SU-DHL-6 (cell line): ENCODE results near the gene GPRC5C.

Source experiments
- H2AFZ ChIP-seq: fragments of 200-600 bp; sonication (generic); 2 replicates; pipeline ENCODE4 v1.6.1; 2014; ENCODE audit warnings: low read depth, mild to moderate bottlenecking, moderate library complexity, mixed read lengths, antibody characterized with exemption, low read length; ENCODE audit not compliant: severe bottlenecking
- H3F3A ChIP-seq: fragments of 200-600 bp; shearing (Covaris generic); 2 replicates; pipeline ENCODE4 v1.6.0; 2016; ENCODE audit warnings: antibody characterized with exemption, mild to moderate bottlenecking; ENCODE audit not compliant: insufficient read depth
- H3K27ac ChIP-seq: fragments of 200-600 bp; sonication (generic); 2 replicates; pipeline ENCODE4 v1.5.1; 2016; ENCODE audit warnings: low read depth, mild to moderate bottlenecking, low read length, moderate library complexity, mixed read lengths
- H3K27me3 ChIP-seq: fragments of 200-600 bp; sonication (generic), shearing (Covaris generic); 2 replicates; pipeline ENCODE4 v1.6.0; 2014; ENCODE audit warnings: mild to moderate bottlenecking, low read length
- H3K36me3 ChIP-seq: fragments of 200-600 bp; sonication (generic); 2 replicates; pipeline ENCODE4 v1.6.1; 2014; ENCODE audit warnings: mild to moderate bottlenecking, low read length, mixed read lengths
- H3K4me2 ChIP-seq: fragments of 300-600, 200-600 bp; shearing (Covaris generic), sonication (generic); 2 replicates; pipeline ENCODE4 v1.6.0; 2014; ENCODE audit warnings: low read length, low read depth, mild to moderate bottlenecking; ENCODE audit not compliant: poor library complexity, severe bottlenecking
- H3K4me3 ChIP-seq: fragments of 200-600 bp; sonication (generic); 2 replicates; pipeline ENCODE4 v1.5.1; 2014; ENCODE audit warnings: antibody characterized with exemption, low read length, mild to moderate bottlenecking, mixed read lengths; ENCODE audit not compliant: insufficient read depth, poor library complexity, severe bottlenecking
- H3K79me2 ChIP-seq: fragments of 200-600 bp; sonication (generic); 2 replicates; pipeline ENCODE4 v1.6.1; 2014; ENCODE audit warnings: mild to moderate bottlenecking, low read length, moderate library complexity; ENCODE audit not compliant: insufficient read depth
- H3K9ac ChIP-seq: fragments of 200-600 bp; sonication (generic); 2 replicates; pipeline ENCODE4 v1.7.0; 2014; ENCODE audit warnings: mild to moderate bottlenecking, low read length
- H3K9me2 ChIP-seq: fragments of 200-600 bp; sonication (generic); replicated peaks from 2 replicates; pipeline ENCODE4 v1.6.1; 2014; ENCODE audit warnings: low read length; ENCODE audit not compliant: insufficient read depth
- H3K9me3 ChIP-seq: fragments of 200-600 bp; sonication (generic); 2 replicates; pipeline ENCODE4 v1.6.1; 2014; ENCODE audit warnings: low read length, mixed read lengths; ENCODE audit not compliant: insufficient read depth
- H4K20me1 ChIP-seq: fragments of 200-600 bp; sonication (generic); 2 replicates; pipeline ENCODE4 v1.6.1; 2014; ENCODE audit warnings: low read depth, mild to moderate bottlenecking, antibody characterized with exemption, low read length, moderate library complexity, mixed read lengths
- CTCF ChIP-seq: fragments of 200-600 bp; sonication (generic); IDR thresholded peaks from one replicate; pipeline ENCODE4 v1.5.1; 2017; ENCODE audit warnings: antibody characterized with exemption, mild to moderate bottlenecking, low read length, moderate library complexity; ENCODE audit not compliant: insufficient read depth, poor library complexity, severe bottlenecking
- EZH2phosphoT487 ChIP-seq: fragments of 200-600 bp; sonication (generic), shearing (Covaris generic); conservative IDR thresholded peaks from 2 replicates; pipeline ENCODE4 v1.6.1; 2018; ENCODE audit warnings: mild to moderate bottlenecking, antibody characterized with exemption, low read length, moderate library complexity, mixed read lengths

GPRC5C gene

GRCh38 chr17:74450231-74450630 is 18.3 kb downstream of the GPRC5C start:
- Histone ChIP-seq H2AFZ (no peak overlapping the region), H3K9me3 (no peaks in the 10 kb centered on the region), H3F3A (no peaks in the 10 kb centered on the region), H3K9me2 (no peaks in the 10 kb centered on the region), H3K4me2 (no peak overlapping the region), H3K36me3 (no peaks in the 10 kb centered on the region), H4K20me1 (no peaks in the 10 kb centered on the region), H3K4me3 (no peak overlapping the region), H3K27ac (no peak overlapping the region), H3K27me3 (no peaks in the 10 kb centered on the region), H3K79me2 (no peaks in the 10 kb centered on the region), H3K9ac (no peak overlapping the region)
- TF ChIP-seq CTCF (no peak), EZH2phosphoT487 (no peak)

- Histone ChIP-seq H3K9me3 (no peaks in the 10 kb centered on the region), H4K20me1 (no peaks in the 10 kb centered on the region), H3K27me3 (no peaks in the 10 kb centered on the region), H3F3A (no peaks in the 10 kb centered on the region), H3K4me2 (no peak overlapping the region), H2AFZ (no peak overlapping the region), H3K79me2 (no peaks in the 10 kb centered on the region), H3K9me2 (no peaks in the 10 kb centered on the region), H3K9ac (no peak overlapping the region), H3K27ac (no peak overlapping the region), H3K4me3 (no peak overlapping the region), H3K36me3 (no peaks in the 10 kb centered on the region)
- TF ChIP-seq EZH2phosphoT487, result no peak
- no peak for TF ChIP-seq CTCF
These were observed 19.1 kb downstream of the GPRC5C start for GRCh38 chr17:74450925-74451403.

- no peaks in the 10 kb centered on the region for H3K9me3 ChIP-seq
- no peaks in the 10 kb centered on the region for H3K9me2 ChIP-seq
- H3K9ac ChIP-seq, result no peak overlapping the region
- no peak for TF ChIP-seq CTCF
- no peak for TF ChIP-seq EZH2phosphoT487
- H2AFZ ChIP-seq, result no peak overlapping the region
- no peaks in the 10 kb centered on the region for H3K27me3 ChIP-seq
- H4K20me1 ChIP-seq, result no peaks in the 10 kb centered on the region
- H3K4me2 ChIP-seq, result no peak overlapping the region
- H3K4me3 ChIP-seq, result no peak overlapping the region
- no peaks in the 10 kb centered on the region for H3K79me2 ChIP-seq
- no peaks in the 10 kb centered on the region for H3K36me3 ChIP-seq
- H3F3A ChIP-seq, result no peaks in the 10 kb centered on the region
- H3K27ac ChIP-seq, result no peak overlapping the region
These were observed 19.7 kb downstream of the GPRC5C start for GRCh38 chr17:74451557-74451956.
